Amniotic epithelial cell (primary cell): ENCODE measurements around the gene APC2.
A peak's percentile ranks its signal among the peaks of the same experiment; 100 is the strongest.

Source experiments
- DNase-seq: peaks from one replicate; pipeline ENCODE4 v3.0.0-alpha.2; 2010; ENCODE audit warnings: low read depth

Gene APC2, protein sequence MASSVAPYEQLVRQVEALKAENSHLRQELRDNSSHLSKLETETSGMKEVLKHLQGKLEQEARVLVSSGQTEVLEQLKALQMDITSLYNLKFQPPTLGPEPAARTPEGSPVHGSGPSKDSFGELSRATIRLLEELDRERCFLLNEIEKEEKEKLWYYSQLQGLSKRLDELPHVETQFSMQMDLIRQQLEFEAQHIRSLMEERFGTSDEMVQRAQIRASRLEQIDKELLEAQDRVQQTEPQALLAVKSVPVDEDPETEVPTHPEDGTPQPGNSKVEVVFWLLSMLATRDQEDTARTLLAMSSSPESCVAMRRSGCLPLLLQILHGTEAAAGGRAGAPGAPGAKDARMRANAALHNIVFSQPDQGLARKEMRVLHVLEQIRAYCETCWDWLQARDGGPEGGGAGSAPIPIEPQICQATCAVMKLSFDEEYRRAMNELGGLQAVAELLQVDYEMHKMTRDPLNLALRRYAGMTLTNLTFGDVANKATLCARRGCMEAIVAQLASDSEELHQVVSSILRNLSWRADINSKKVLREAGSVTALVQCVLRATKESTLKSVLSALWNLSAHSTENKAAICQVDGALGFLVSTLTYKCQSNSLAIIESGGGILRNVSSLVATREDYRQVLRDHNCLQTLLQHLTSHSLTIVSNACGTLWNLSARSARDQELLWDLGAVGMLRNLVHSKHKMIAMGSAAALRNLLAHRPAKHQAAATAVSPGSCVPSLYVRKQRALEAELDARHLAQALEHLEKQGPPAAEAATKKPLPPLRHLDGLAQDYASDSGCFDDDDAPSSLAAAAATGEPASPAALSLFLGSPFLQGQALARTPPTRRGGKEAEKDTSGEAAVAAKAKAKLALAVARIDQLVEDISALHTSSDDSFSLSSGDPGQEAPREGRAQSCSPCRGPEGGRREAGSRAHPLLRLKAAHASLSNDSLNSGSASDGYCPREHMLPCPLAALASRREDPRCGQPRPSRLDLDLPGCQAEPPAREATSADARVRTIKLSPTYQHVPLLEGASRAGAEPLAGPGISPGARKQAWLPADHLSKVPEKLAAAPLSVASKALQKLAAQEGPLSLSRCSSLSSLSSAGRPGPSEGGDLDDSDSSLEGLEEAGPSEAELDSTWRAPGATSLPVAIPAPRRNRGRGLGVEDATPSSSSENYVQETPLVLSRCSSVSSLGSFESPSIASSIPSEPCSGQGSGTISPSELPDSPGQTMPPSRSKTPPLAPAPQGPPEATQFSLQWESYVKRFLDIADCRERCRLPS (N-terminal part only)

DNA sequence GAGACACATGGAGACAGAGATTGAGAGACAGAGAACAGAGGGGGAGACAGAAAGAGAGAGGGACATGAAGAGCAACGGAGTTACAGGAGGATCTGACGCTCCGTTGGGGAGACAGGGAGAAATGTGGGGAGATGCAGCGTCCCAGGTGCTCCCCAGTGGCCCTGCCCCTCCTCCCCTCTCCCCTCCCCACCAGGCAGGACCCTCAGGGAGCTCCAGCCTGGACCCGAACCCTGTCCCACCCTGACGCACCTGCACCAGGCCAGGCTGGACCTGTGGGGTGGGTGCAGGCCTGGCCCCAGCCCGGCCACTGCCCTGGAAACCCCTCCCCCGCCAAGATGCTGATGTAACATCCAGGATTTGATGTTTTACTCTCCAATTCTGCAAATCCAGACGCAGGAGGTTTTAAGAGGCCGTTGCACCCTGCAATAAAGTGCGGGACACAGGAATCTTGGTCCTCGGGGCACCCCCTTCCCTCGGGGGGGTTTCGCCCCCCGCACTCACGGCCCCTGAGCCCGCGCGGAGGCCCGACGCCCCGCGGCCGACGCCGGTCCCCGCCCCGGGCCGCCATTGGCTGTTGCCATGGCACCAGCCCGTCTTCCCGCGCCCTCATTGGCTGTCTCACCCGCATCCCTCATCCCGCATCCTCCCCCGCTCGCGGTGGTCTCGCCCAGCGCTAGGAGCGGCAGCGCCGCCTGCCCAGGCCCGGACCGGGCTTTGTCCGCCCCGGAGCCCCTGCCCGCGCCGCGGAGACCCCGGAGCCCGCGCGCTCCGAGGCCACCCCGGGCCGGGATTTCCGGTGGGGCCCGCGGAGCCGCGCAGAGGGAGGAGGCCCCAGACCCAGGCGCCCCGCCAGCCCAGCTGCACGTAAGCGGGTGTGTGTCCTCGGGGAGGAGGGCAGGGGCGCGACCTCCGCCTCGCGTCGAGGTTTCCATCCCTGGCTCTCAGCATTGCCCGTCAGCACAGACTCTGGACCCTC lies at the start of gene APC2:
Gene APC2, plus strand, starts transcription at position 655 of the 976 bp plus-strand sequence. CDS start 2,881 bp downstream, outside the sequence.
- no peak for DNase-seq

GRCh38 chr19:1400281-1401137 lies 49.4 kb upstream of the APC2 start:
- no peak for DNase-seq

DNA sequence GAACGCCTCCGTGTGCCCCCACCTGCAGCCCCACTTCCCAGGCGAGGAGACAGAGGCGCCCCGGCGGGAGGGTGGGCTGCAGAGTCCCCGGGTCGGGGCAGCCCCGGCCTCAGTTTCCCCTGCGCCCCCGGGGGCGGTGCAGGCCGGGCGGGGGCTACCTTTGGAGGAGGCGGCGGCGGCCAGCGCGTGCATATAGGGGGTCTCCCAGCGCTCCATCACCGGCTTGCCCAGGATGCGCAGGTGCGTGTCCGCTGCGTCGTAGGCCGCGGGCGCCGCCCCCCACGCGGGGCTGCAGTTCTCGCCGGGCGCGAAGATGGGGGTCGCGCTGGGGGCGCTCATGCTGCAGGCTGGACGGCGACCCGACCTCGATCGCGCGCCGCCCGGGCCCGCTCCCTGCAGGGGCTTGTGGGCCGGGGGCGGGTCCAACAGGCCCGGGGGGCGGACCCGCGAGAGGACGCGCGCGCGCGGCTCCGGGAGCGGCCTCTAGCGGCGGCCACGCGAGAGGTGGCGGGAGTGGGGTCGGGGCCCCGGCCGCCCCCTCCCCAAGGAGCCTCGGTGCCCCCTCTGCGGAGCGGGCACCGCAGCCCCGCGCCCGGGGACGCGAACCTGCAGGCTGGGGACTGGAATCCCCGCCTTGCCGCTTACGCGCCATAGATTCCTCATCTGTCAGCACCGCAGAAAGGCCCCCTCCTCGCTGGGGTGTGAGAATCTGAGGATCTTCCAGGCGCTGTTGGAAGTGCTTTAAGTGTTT lies 48.6 kb upstream of the APC2 start, which contains the start of gene GAMT:
Gene GAMT, minus strand, starts transcription at position 405 of the 751 bp plus-strand sequence. Its CDS starts 66 bp downstream, at position 339.
- DNase-seq, result no peak

DNA sequence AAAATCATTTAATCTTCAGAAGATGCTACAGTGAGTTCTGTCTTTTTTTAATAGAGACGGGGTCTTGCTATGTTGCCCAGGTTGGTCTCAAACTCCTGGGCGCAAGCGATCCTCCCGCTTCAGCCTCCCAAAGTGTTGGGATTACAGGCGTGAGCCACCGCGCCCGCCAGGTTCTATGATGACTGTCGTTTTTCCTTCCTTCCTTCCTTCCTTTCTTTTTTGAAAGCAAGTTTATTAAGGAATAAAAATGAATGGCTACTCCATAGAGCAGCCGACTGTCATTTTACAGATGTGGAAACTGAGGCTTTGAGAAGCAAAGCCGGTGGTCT lies 48.1 kb upstream of the APC2 start:
- DNase-seq, result no peak

GRCh38 chr19:1402411-1403070 lies 47.4 kb upstream of the APC2 start:
- no peak for DNase-seq

GRCh38 chr19:1406774-1407527 lies 43.0 kb upstream of the APC2 start:
- DNase-seq, result peak; percentile 94

DNA sequence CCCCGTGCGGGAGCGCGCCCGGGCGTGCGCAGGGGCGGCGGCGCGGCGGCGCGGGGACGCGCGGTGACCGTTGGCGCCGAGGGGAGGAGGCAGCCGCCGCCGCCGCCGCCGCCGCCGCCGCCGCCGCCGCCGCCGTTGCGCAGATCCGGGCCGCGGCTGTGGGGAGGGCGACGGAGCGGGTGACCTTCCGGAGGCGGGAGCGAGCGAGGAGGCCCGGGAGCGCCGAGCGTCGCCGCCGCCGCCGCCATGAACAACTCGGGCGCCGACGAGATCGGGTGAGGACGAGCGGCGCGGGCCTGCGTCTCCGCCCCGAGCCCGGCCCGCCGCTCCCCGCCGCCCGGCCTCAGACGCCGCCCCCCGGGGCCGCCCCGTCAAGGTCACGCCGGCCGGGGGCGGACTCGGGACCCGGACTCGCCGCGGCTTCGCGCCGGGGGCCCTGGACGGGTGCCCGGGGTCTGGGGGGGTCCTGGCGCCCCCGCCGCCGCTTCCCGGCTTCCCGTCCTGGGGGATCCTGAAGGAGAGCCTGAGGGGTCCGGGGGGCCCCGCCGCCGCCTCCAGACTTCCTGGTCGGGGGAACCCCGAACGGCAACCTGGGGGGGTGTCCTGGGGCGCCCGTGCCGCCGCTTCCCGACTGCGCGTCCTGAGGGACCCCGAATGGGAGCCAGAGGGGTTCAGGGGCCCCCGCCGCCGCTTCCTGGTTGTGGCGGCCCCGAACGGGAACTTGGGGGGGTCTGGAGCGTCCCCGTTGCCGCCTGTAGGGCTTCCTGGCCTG lies 42.2 kb upstream of the APC2 start, which contains the start of gene DAZAP1:
Gene DAZAP1, plus strand, starts transcription at position 59 of the 772 bp plus-strand sequence. Its CDS starts 188 bp downstream, at position 247.
- DNase-seq, result no peak

DNA sequence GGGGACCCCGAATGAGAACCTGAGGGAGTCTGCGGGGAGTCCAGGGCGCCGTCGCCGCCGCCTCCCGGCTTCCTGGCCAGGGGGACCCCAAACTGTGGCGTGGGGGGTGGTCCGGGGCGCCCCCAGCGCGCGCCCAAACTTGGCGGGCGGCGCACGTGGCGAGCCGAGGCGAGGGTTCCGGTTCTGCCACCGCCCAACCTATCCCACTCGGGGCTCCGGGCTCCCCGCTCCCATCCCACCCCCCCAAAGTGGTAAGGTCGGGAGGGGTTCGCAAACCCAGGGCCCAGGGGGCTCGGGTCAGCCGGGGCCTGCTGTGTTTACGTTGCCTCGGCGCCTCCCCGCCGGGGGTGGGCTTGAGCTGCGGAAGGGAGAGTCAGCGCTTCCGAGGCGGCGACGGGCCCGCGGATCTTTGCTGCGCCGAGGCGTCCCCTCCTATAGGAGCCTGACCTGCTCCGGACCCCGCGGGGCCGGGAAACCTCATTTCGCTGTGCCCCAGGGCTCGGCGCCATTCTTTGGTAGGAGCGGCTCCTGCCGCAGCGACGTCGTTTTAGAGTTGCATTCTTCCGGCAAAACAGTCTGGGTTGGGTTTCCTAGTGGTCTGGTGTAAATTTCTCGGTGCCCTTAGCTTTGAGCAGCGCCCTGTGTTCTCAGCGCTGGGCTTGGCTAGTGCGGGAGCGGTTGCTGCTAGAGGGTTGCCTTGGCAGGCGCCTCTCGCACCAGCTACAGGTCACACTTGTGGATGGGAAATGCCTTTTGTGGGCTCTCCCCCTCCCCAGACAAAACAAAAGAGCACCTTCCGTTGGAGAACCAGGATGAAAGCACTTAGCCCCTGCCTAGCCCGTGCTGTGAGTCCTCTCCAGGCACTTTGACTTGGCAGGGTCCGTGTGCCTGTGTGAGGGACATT lies 41.4 kb upstream of the APC2 start:
- DNase-seq, result peak; percentile 52

GRCh38 chr19:1409204-1410005 lies 40.5 kb upstream of the APC2 start:
- DNase-seq, result no peak

GRCh38 chr19:1410136-1410786 lies 39.7 kb upstream of the APC2 start:
- DNase-seq, result peak; percentile 49

DNA sequence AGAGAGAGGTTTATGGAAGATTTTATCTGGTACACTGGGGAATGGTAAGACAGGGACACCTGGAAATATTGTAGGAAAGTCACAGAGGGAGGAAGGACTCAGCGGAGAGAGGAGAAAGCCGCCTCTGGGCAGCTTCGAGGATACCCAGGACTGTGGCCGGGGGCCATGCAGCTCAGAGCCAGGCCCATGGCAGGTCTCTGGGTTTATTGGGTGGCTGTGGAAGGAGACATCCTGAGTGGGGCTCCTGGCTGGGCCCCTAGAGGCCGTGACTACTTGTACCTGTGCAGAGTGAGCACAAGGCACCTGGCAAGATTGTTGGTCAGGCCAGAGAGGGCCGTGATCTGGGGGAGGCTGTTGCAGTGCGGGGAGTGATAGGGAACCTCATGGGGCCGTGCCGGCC lies 39.1 kb upstream of the APC2 start:
- no peak for DNase-seq

- DNase-seq, result no peak
These were observed 38.4 kb upstream of the APC2 start for GRCh38 chr19:1411255-1412191.

DNA sequence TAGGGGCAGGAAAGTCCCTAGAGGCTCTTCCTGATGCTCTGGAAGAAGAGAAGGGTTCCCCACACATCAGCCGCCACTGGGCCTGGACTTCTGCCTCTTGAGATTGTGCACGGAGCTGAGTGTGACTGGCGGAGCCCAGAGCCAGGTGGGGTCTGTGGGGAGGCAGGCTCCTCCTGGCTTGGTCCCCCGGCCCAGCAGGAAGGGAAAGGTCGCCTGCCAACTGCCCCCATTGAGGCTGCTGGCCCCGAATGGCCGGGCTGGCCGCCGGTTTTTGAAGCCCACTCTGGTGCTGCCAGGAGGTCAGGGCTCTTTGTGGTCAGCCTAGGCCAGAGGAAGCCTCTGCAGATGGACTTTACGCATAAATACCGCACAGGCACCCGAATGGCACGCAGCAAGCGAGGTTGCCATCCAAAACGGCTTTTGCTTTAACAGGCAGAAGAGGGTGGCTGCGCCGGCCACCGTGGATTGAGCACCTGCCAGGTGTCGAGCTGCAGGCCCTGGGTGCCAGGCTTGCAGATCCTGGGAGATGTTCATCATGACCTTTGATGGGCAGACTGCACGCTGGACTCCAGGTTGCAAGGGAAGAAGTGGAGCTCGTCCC lies 37.5 kb upstream of the APC2 start:
- no peak for DNase-seq
